ENCODE results near the gene IL1RL2.

DNA sequence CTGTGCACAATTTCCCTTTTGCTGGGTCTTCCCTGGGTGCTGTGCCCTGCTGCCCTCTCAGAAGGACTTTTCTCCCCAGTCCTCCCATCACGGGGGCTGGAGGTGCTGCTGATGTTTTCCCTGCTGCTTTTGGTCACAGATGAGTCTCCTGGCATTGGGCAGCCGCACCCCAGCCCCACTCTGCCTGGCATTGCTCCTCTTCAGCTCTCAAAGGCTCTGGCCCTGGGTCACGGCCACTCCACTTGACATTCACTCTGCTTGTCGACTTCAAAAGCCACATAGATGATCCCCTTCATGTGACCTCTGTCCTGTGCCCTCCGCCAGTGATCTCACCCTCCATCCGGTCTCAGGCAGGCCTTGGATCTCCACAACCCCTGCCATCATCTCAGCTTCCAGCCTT is 81.0 kb downstream of the IL1RL2 start:
- TF ChIP-seq POLR2AphosphoS5 (IDR thresholded peaks at IDR 0.05) (no peak), POLR2A (IDR thresholded peaks at IDR 0.05) (no peak)
- TF ChIP-seq, protein P1, sequence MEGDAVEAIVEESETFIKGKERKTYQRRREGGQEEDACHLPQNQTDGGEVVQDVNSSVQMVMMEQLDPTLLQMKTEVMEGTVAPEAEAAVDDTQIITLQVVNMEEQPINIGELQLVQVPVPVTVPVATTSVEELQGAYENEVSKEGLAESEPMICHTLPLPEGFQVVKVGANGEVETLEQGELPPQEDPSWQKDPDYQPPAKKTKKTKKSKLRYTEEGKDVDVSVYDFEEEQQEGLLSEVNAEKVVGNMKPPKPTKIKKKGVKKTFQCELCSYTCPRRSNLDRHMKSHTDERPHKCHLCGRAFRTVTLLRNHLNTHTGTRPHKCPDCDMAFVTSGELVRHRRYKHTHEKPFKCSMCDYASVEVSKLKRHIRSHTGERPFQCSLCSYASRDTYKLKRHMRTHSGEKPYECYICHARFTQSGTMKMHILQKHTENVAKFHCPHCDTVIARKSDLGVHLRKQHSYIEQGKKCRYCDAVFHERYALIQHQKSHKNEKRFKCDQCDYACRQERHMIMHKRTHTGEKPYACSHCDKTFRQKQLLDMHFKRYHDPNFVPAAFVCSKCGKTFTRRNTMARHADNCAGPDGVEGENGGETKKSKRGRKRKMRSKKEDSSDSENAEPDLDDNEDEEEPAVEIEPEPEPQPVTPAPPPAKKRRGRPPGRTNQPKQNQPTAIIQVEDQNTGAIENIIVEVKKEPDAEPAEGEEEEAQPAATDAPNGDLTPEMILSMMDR (IDR thresholded peaks at IDR 0.05) = no peak

Measured in gastroesophageal sphincter (tissue), 3 donors.